Neural progenitor cell (in vitro differentiated cells): Measurements from ENCODE around the gene SREK1.

Experiments
- CTCF ChIP-seq: fragments of 200-600 bp; sonication (generic); IDR thresholded peaks from 2 replicates; pipeline ENCODE4 v1.5.1; 2017; ENCODE audit warnings: antibody characterized with exemption, mild to moderate bottlenecking
- EZH2 ChIP-seq: fragments of 200-600 bp; sonication (generic); IDR thresholded peaks from 2 replicates; pipeline ENCODE4 v1.6.1; 2017; ENCODE audit warnings: antibody characterized with exemption, mild to moderate bottlenecking, moderate library complexity

DNA sequence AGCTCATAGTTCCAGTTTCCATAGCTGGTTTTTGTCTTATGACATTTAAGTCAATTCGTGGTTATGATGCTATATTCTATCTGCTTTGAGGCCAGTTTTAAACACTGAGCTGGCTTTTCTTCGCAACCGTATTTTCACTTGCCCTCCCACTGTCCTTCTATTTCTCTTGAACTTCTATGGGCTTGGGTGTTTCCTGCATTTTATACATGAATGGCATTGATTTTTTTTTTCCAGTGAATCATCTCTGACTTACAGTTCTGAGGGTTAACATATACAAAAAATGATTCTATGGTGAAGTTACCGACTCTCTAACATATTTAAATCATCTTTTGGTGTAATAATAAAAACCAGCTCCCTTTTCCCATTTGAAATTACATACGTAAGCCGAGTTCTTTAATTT lies 88.2 kb downstream of the SREK1 start:
- no peak for TF ChIP-seq CTCF
- no peak for TF ChIP-seq EZH2
